Heart right ventricle (tissue), 16 donors: Measurements from ENCODE around the gene PRKAR1B. TPM values are rescaled to one million over a fixed set of nuclear protein-coding genes. Genes with fewer than 3 reads are reported as not detected.

Source experiments
- ATAC-seq, 8 donors: fragments of 200-7000 bp; cut with Tn5 transposase; one replicate each; pipeline ENCODE4 v1.9.1; 2020; ENCODE audit warnings: mild to moderate bottlenecking in 8 of 8, moderate library complexity in 8 of 8, moderate number of reproducible peaks in 1 of 8
- DNase-seq, 2 donors: peaks; one replicate each; pipeline ENCODE4 v3.0.0-alpha.2; 2020
- H3K27ac ChIP-seq, 10 donors: fragments of 200-600 bp; sonication (generic) in 2 of 10; one replicate each; pipeline versions ENCODE4 v1.5.0 to v1.8.0; 2020 to 2022; ENCODE audit warnings: mild to moderate bottlenecking in 3 of 10
- H3K27me3 ChIP-seq, 7 donors: fragments of 200-600 bp; one replicate each; pipeline ENCODE4 v1.8.0; 2021 to 2022; ENCODE audit warnings: mild to moderate bottlenecking in 2 of 7
- H3K36me3 ChIP-seq, 9 donors: fragments of 200-600 bp; sonication (generic) in 1 of 9; one replicate each; pipeline versions ENCODE4 v1.5.0 to v1.8.0; 2020 to 2022; ENCODE audit warnings: mild to moderate bottlenecking in 2 of 9
- H3K4me1 ChIP-seq, 9 donors: fragments of 200-600 bp; sonication (generic) in 1 of 9; one replicate each; pipeline versions ENCODE4 v1.5.0 to v1.8.0; 2020 to 2022; ENCODE audit warnings: mild to moderate bottlenecking in 4 of 9
- H3K4me3 ChIP-seq, 10 donors: fragments of 200-600 bp; sonication (generic) in 2 of 10; one replicate each; pipeline versions ENCODE4 v1.5.0 to v1.8.0; 2020 to 2022; ENCODE audit warnings: mild to moderate bottlenecking in 7 of 10, moderate library complexity in 2 of 10
- H3K9me3 ChIP-seq, 11 donors: fragments of 200-600 bp in 10 of 11; sonication (generic) in 2 of 11; one replicate each; pipeline versions ENCODE4 v1.5.0 to v1.8.0; 2013 to 2022; ENCODE audit warnings: mild to moderate bottlenecking in 2 of 11, control low read depth in 1 of 11, moderate library complexity in 1 of 11
- CTCF ChIP-seq, 9 donors: fragments of 200-600 bp; sonication (generic) in 2 of 9; IDR thresholded peaks; one replicate each; pipeline versions ENCODE4 v1.5.0 to v1.8.0; 2021 to 2022; ENCODE audit warnings: antibody characterized with exemption in 9 of 9, mild to moderate bottlenecking in 5 of 9, moderate library complexity in 1 of 9
- WGBS, 2 donors: extraction: QIAGEN DNeasy Blood & Tissue Kit; methylation state at CpG; one replicate each; pipeline ENCODE4 v1.1.7; 2013; ENCODE audit warnings: inconsistent platforms in 1 of 2; 5-methylcytosine and 5-hydroxymethylcytosine counted together
- intact Hi-C, 10 donors: fragments of 100-400 bp; cut with DNase I; formaldehyde crosslinking; loops; one replicate each; pipeline versions ENCODE4 v1.11.1 to v1.14.2; 2022
- polyA plus RNA-seq, 2 donors: library from polyadenylated mRNA; stranded (reverse); fragments of 200-250 nt; gene quantifications; one replicate each; pipeline ENCODE4 v1.2.3, GENCODE V29; 2013
- total RNA-seq, 10 donors: library from RNA; stranded (reverse); fragmentation: NEBNext Ultra II Directional in 3 of 10; extraction: Animal tissue kit (Norgen Biotek cat#: 25700) in 3 of 10; gene quantifications; one replicate each; pipeline versions ENCODE4 v1.2.1 to v1.2.4, GENCODE V29; 2021 to 2023
- donor health status: Arrhythmogenic right ventricular cardiomyopathy.
- donor health status: ischemic (EF 13 %, LVEDD 7.1; RV severe dilation, severe dysfunction).
- donor health status: healthy with polysubstance abuse.
- donor health status: DM: no; HTN: yes; CAD: no.
- donor health status: DM: no; HTN: no; CAD: no.
- donor health status: ischemic (EF 25% LVEDD 6.9; RV normal size, moderate dysfunction).
- donor health status: ischemic (EF 25% LVEDD 5.7; RV mildly dilated, moderate dysfunction).
- donor health status: healthy.
- donor health status: DM: yes; HTN: yes; CAD: no.
- donor health status: Ischemic cardiomyopathy.
- donor health status: ischemic (EF 35%, LVEDD 5.7; RV mildly dilated, moderate dysfunction).
- donor health status: nonischemic (EF 11% LVEDD 7.7; RV severe dilation, severe dysfunction).
- donor health status: DM: yes; HTN: yes; CAD: no.
- donor health status: PGD.
- donor health status: ischemic (EF 29% LVEDD 5.4; RV normal size, mild dysfunction).
- donor health status: nonischemic (EF 23%, LVEDD 6.1; RV moderate dilation, normal function).

PRKAR1B gene
- total and polyA plus RNA-seq, 12 donors = 5.0 to 24.5 (median 20.6) TPM

GRCh38 chr7:582931-583330 lies 144.2 kb downstream of the PRKAR1B start:
- no peaks in the 10 kb centered on the region for H3K27me3 ChIP-seq
- TF ChIP-seq CTCF (IDR thresholded peaks at IDR 0.05) = no peak
- H3K36me3 ChIP-seq = peaks cover 0 to 11% (median 0%) of the 10 kb centered on the region in 9 donors
- WGBS, 2 donors = 95 to 96% methylated on average over 23 of the region's 23 CpGs
- intact Hi-C loops = loop anchor here in 1 of 10 donors (10.0 kb wide), 1 partner anchor 48 kb away; no protein-coding TSS in a partner anchor
- no peak overlapping the region for H3K27ac ChIP-seq
- DNase-seq (no peak), ATAC-seq (no peak)
- H3K4me1 ChIP-seq = peaks cover 0 to 12% (median 0%) of the 10 kb centered on the region in 9 donors
- no peak overlapping the region for H3K4me3 ChIP-seq
- H3K9me3 ChIP-seq = peaks cover 0 to 9% (median 0%) of the 10 kb centered on the region in 11 donors

- intact Hi-C loops = loop anchor here in 1 of 10 donors (10.0 kb wide), 1 partner anchor 47 kb away; no protein-coding TSS in a partner anchor
- Histone ChIP-seq H3K27ac (no peak overlapping the region), H3K4me1 (peaks cover 0 to 12% (median 0%) of the 10 kb centered on the region in 9 donors), H3K36me3 (peaks cover 0 to 12% (median 0%) of the 10 kb centered on the region in 9 donors), H3K9me3 (peaks cover 0 to 9% (median 0%) of the 10 kb centered on the region in 11 donors), H3K4me3 (no peak overlapping the region), H3K27me3 (no peaks in the 10 kb centered on the region)
- 94 to 98% methylated on average over 43 of the region's 43 CpGs for WGBS, 2 donors
- DNase-seq = no peak
- TF ChIP-seq CTCF (IDR thresholded peaks at IDR 0.05) = no peak
- ATAC-seq = no peak
Observed at GRCh38 chr7:582081-582835, 144.8 kb downstream of the PRKAR1B start.

- H3K9me3 ChIP-seq = no peaks in the 10 kb centered on the region
- WGBS, 2 donors = 91 to 98% methylated on average over 16 of the region's 16 CpGs
- H3K4me3 ChIP-seq = no peak overlapping the region
- no peak for DNase-seq
- intact Hi-C loops = no loop called here
- no peaks in the 10 kb centered on the region for H3K27me3 ChIP-seq
- H3K27ac ChIP-seq = no peak overlapping the region
- H3K4me1 ChIP-seq = no peaks in the 10 kb centered on the region
- peaks cover 0 to 6% (median 0%) of the 10 kb centered on the region in 9 donors for H3K36me3 ChIP-seq
- ATAC-seq = no peak
- no peak for TF ChIP-seq CTCF (IDR thresholded peaks at IDR 0.05)
Observed at GRCh38 chr7:578386-578785, 148.7 kb downstream of the PRKAR1B start.

- Histone ChIP-seq H3K4me3 (no peak overlapping the region), H3K36me3 (peaks cover 0 to 6% (median 0%) of the 10 kb centered on the region in 9 donors), H3K27me3 (no peaks in the 10 kb centered on the region), H3K27ac (no peak overlapping the region), H3K9me3 (no peaks in the 10 kb centered on the region), H3K4me1 (no peaks in the 10 kb centered on the region)
- no peak for DNase-seq
- intact Hi-C loops = no loop called here
- 92 to 95% methylated on average over 29 to 30 of the region's 30 CpGs for WGBS, 2 donors
- TF ChIP-seq CTCF (IDR thresholded peaks at IDR 0.05) = no peak
- ATAC-seq = no peak
Observed at GRCh38 chr7:577741-578370, 149.2 kb downstream of the PRKAR1B start.
